Erythroblast (primary cell): ENCODE results near the gene GSTM4.
"Not testable (repeated sequence)": the region's sequence is repeated elsewhere in the genome, so short reads cannot be mapped to it uniquely, and the experiment has no call there.

Source experiments
- GATA1 ChIP-seq: IDR thresholded peaks from 2 replicates; pipeline ENCODE4 v1.6.1; 2011; ENCODE audit warnings: low read depth, mild to moderate bottlenecking, control low read depth, low read length, moderate library complexity
- POLR2A ChIP-seq: IDR thresholded peaks from 2 replicates; pipeline ENCODE4 v1.6.1; 2011; ENCODE audit warnings: mild to moderate bottlenecking, low read length

DNA sequence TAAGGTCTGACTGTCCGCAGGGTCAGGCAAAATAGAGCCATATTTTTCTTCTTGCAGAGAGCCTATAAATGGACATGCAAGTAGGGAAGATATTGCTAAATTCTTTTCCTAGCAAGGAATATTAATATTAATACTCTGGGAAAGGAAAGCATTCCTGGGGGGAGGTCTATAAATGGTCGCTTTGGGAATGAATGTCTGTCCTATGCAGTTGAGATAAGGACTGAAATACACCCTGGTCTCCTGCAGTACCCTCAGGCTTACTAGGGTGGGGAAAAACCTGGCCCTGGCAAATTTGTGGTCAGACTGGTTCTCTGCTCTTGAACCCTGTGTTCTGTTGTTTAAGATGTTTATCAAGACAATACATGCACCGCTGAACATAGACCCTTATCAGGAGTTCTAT is 47.0 kb downstream of the GSTM4 start:
- not testable (repeated sequence) for TF ChIP-seq POLR2A, GATA1
